GM12878 (cell line): Measurements from ENCODE around the gene CHAT. TPM values are rescaled to one million over a fixed set of nuclear protein-coding genes. Genes with fewer than 3 reads are reported as not detected.

ENCODE experiments used
- ATAC-seq: fragments of 200-7000 bp; cut with Tn5 transposase; 3 replicates; pipeline ENCODE4 v1.9.1; 2020; ENCODE audit warnings: mild to moderate bottlenecking, moderate library complexity
- BruUV-seq: library from RNA; stranded (reverse); fragments of 400-500 nt; replicated peaks from 2 replicates; lab custom pipeline; 2021; lab: Mats Ljungman, UMichigan
- CTCF ChIA-PET: fragments of 300-600 bp; sonication (Branson Sonifier 250); formaldehyde crosslinking; extraction: SDS; loops from one replicate; lab custom pipeline; 2021; ENCODE audit warnings: inconsistent platforms; lab: Yijun Ruan, JAX
- POLR2A ChIA-PET: fragments of 350-600 bp; formaldehyde crosslinking; extraction: SDS; loops from one replicate; lab custom pipeline; 2021; ENCODE audit warnings: inconsistent platforms; lab: Charles Lee
- RAD21 ChIA-PET: fragments of 300-600 bp; sonication (Branson Sonifier 250); formaldehyde crosslinking; loops from one replicate; lab custom pipeline; 2023; ENCODE audit warnings: antibody characterized with exemption; ENCODE audit not compliant: unreplicated experiment; lab: Charles Lee
- SMC1A ChIA-PET: fragments of 300-600 bp; sonication (Branson Sonifier 250); formaldehyde crosslinking; loops from one replicate; lab custom pipeline; 2023; ENCODE audit not compliant: unreplicated experiment, uncharacterized antibody; lab: Charles Lee
- DNase-seq: peaks from one replicate; pipeline ENCODE4 v3.0.0-alpha.2; 2011; ENCODE audit warnings: low read depth, low spot score
- FAIRE-seq: peaks from 3 replicates; lab custom pipeline; 2011; peaks lifted over from hg19 to GRCh38; lab: Jason Lieb, UNC
- H2AFZ ChIP-seq: 2 replicates; pipeline ENCODE4 v1.6.0; 2011; ENCODE audit warnings: low read depth, low read length, control low read depth; ENCODE audit not compliant: control insufficient read depth
- H3K27ac ChIP-seq: 2 replicates; pipeline ENCODE4 v1.5.1; 2011; ENCODE audit warnings: control low read depth; ENCODE audit not compliant: control insufficient read depth, insufficient read depth
- H3K27me3 ChIP-seq, 2 experiments: replicated peaks in 1 of 2; 2 replicates each; pipeline versions ENCODE4 v1.6.0 to v1.6.1; 2011; ENCODE audit warnings: low read length in 1 of 2; ENCODE audit not compliant: control insufficient read depth in 2 of 2, insufficient read depth in 2 of 2
- H3K36me3 ChIP-seq, 2 experiments: 2 replicates each; pipeline ENCODE4 v1.5.1; 2011; ENCODE audit warnings: low read length in 1 of 2; ENCODE audit not compliant: control insufficient read depth in 2 of 2, insufficient read depth in 2 of 2
- H3K4me1 ChIP-seq: 2 replicates; pipeline ENCODE4 v1.6.1; 2011; ENCODE audit warnings: mild to moderate bottlenecking, low read length, moderate library complexity, mixed read lengths; ENCODE audit not compliant: control insufficient read depth, insufficient read depth
- H3K4me2 ChIP-seq: 2 replicates; pipeline ENCODE4 v1.6.0; 2011; ENCODE audit warnings: control low read depth; ENCODE audit not compliant: control insufficient read depth, insufficient read depth
- H3K4me3 ChIP-seq: fragments of 200-600 bp; sonication (generic); 2 replicates; pipeline ENCODE4 v1.5.1; 2016
- H3K79me2 ChIP-seq: 2 replicates; pipeline ENCODE4 v1.6.0; 2011; ENCODE audit warnings: low read length; ENCODE audit not compliant: control insufficient read depth, insufficient read depth
- H3K9ac ChIP-seq: 2 replicates; pipeline ENCODE4 v1.8.0; 2011; ENCODE audit warnings: low read length, control low read depth, mixed read lengths; ENCODE audit not compliant: control insufficient read depth, insufficient read depth
- H3K9me3 ChIP-seq: replicated peaks from 3 replicates; pipeline ENCODE4 v1.5.1; 2011; ENCODE audit warnings: mild to moderate bottlenecking, low read length; ENCODE audit not compliant: control insufficient read depth, insufficient read depth
- H4K20me1 ChIP-seq: 2 replicates; pipeline ENCODE4 v1.6.0; 2011; ENCODE audit not compliant: control insufficient read depth, insufficient read depth
- CREB1 ChIP-seq: IDR thresholded peaks from 2 replicates; pipeline ENCODE4 v1.6.1; 2012; ENCODE audit warnings: low read depth, mild to moderate bottlenecking, inconsistent platforms
- ESRRA ChIP-seq: IDR thresholded peaks from 2 replicates; pipeline ENCODE4 v1.6.1; 2012; ENCODE audit warnings: mild to moderate bottlenecking, low read length, improper control_type of control experiment
- EZH2 ChIP-seq: IDR thresholded peaks from 2 replicates; pipeline ENCODE4 v1.6.1; 2012; ENCODE audit warnings: low read depth, mild to moderate bottlenecking, control low read depth, inconsistent platforms, low read length, borderline replicate concordance; ENCODE audit not compliant: control insufficient read depth
- HDAC2 ChIP-seq: fragments of 200-600 bp; sonication (generic); IDR thresholded peaks from 2 replicates; pipeline ENCODE4 v1.6.1; 2017
- IRF4 ChIP-seq: IDR thresholded peaks from 2 replicates; pipeline ENCODE4 v1.6.1; 2011; ENCODE audit warnings: low read depth, low read length
- KDM1A ChIP-seq: fragments of 200-600 bp; sonication (generic); IDR thresholded peaks from 2 replicates; pipeline ENCODE4 v1.6.1; 2016; ENCODE audit warnings: borderline replicate concordance
- MEF2A ChIP-seq: IDR thresholded peaks from 2 replicates; pipeline ENCODE4 v1.6.1; 2011; ENCODE audit warnings: low read depth, mild to moderate bottlenecking, low read length, moderate library complexity; ENCODE audit not compliant: insufficient read depth
- MLLT1 ChIP-seq: fragments of 450-650 bp; IDR thresholded peaks from 2 replicates; pipeline ENCODE4 v1.6.1; 2016; ENCODE audit warnings: mild to moderate bottlenecking
- NR2C1 ChIP-seq: fragments of 450-650 bp; IDR thresholded peaks from 2 replicates; pipeline ENCODE4 v1.6.1; 2017; ENCODE audit warnings: antibody characterized with exemption, mild to moderate bottlenecking, moderate library complexity
- PRDM15 ChIP-seq: fragments of 450-650 bp; formaldehyde crosslinking; IDR thresholded peaks from 2 replicates; pipeline ENCODE4 v1.4.0; 2020; ENCODE audit warnings: mild to moderate bottlenecking, moderate library complexity
- WGBS: methylation state at CpG from one replicate; pipeline ENCODE4 v1.1.6; 2016; ENCODE audit warnings: low lambda C conversion rate; ENCODE audit not compliant: insufficient replicate concordance, insufficient coverage; ENCODE audit errors: missing lambda C conversion rate; 5-methylcytosine and 5-hydroxymethylcytosine counted together
- in situ Hi-C: fragments of 300-500 bp; cut with MboI; formaldehyde crosslinking; loops from 9 replicates; pipeline ENCODE4 v1.14.3; 2018; ENCODE audit warnings: mixed read lengths
- intact Hi-C: fragments of 100-400 bp; cut with micrococcal nuclease; formaldehyde crosslinking; loops from one replicate; pipeline ENCODE4 v1.14.2; 2022; ENCODE audit not compliant: unreplicated experiment
- polyA plus RNA-seq, 11 experiments: library from polyadenylated mRNA; depleted of rRNA in 4 of 11; unstranded in 6 of 11; stranded (reverse) in 5 of 11; fragments of >200 nt; fragmentation: Nextera tagmentation in 4 of 11; fragmentation: Illumina TruSeq in 1 of 11; extraction: Ambion mirVana in 4 of 11; extraction: Trizol in 1 of 11; gene quantifications; 1 replicate in 1 of 11; 2 replicates in 10 of 11; pipeline versions ENCODE4 v1.2.1 to v1.2.3, GENCODE V29; 2011 to 2016; ENCODE audit warnings: inconsistent platforms in 2 of 11, missing spikeins in 2 of 11, low read depth in 1 of 11
- total RNA-seq, 4 experiments: library from RNA; depleted of rRNA in 3 of 4; stranded (reverse); fragments of >200 nt in 3 of 4; fragmentation: Illumina TruSeq in 1 of 4; extraction: Trizol in 1 of 4; gene quantifications; 2 replicates each; pipeline versions ENCODE4 v1.2.1 to v1.2.3, GENCODE V29; 2013 to 2021

The CHAT gene
- total and polyA plus RNA-seq, 10 of the 15 experiments (the other 5 are each of a cell fraction or from before 2014, with no cell fraction given) = not detected

- WGBS = 3% methylated on average over 8 of the region's 8 CpGs
- ChIA-PET POLR2A (no interaction called here), CTCF (no interaction called here), RAD21 (no interaction called here), SMC1A (interaction anchor here (0.6 kb wide), 1 partner anchor 18 kb away, joined by 3 read pairs; no protein-coding TSS in a partner anchor)
- H3K79me2 ChIP-seq = no peaks in the 10 kb centered on the region
- FAIRE-seq = no peak
- no peak overlapping the region for H2AFZ ChIP-seq
- H3K4me1 ChIP-seq = no peaks in the 10 kb centered on the region
- BruUV-seq = no TSS peak
- ATAC-seq = no peak
- no peak for DNase-seq
- no peak overlapping the region for H3K4me3 ChIP-seq
- no peak overlapping the region for H3K9ac ChIP-seq
- H3K27me3 ChIP-seq = no peaks in the 10 kb centered on the region
- in situ Hi-C loops (no loop called here), intact Hi-C loops (no loop called here)
- no peaks in the 10 kb centered on the region for H4K20me1 ChIP-seq
- no peak overlapping the region for H3K4me2 ChIP-seq
- H3K27ac ChIP-seq = no peak overlapping the region
- H3K36me3 ChIP-seq = no peaks in the 10 kb centered on the region
- no peak for TF ChIP-seq PRDM15 (CRISPR knock-in tag)
- no peak for TF ChIP-seq IRF4
- no peak for TF ChIP-seq MLLT1
- no peak for TF ChIP-seq HDAC2
- no peak for TF ChIP-seq NR2C1
- no peak for TF ChIP-seq EZH2
- TF ChIP-seq CREB1 = no peak
- TF ChIP-seq KDM1A = no peak
- no peak for TF ChIP-seq MEF2A
- no peak for TF ChIP-seq ESRRA
- no peaks in the 10 kb centered on the region for H3K9me3 ChIP-seq
Observed at GRCh38 chr10:49649936-49650723, 36.3 kb downstream of the CHAT start.
